ENCODE results near the gene TRRAP.

- TF ChIP-seq EZH2 (optimal IDR thresholded peaks at IDR 0.05; ENCODE audit: low read depth, low read length), result no peak
- no peak for TF ChIP-seq CTCF (IDR thresholded peaks at IDR 0.05; ENCODE audit: low read length)
Measured at GRCh38 chr7:98870807-98871491, 7.4 kb upstream of the TRRAP start.

Measured in MM.1S (cell line).